Left ventricle myocardium inferior (tissue), 1 donor: Measurements from ENCODE around the gene CLEC4F. TPM values are rescaled to one million over a fixed set of nuclear protein-coding genes. Genes with fewer than 3 reads are reported as not detected.

Experiments used
- DNase-seq: peaks from one replicate; pipeline ENCODE4 v3.0.0-alpha.2; 2020
- H3K27ac ChIP-seq: fragments of 200-600 bp; replicated peaks from 2 replicates; pipeline ENCODE4 v1.8.0; 2021
- H3K27me3 ChIP-seq: fragments of 200-600 bp; 2 replicates; pipeline ENCODE4 v1.8.0; 2021; ENCODE audit warnings: low read depth
- H3K36me3 ChIP-seq: fragments of 200-600 bp; 2 replicates; pipeline ENCODE4 v1.8.0; 2021
- H3K4me1 ChIP-seq: fragments of 200-600 bp; 2 replicates; pipeline ENCODE4 v1.8.0; 2021
- H3K4me3 ChIP-seq: fragments of 200-600 bp; 2 replicates; pipeline ENCODE4 v1.8.0; 2021; ENCODE audit warnings: mild to moderate bottlenecking, moderate library complexity
- H3K9me3 ChIP-seq: fragments of 200-600 bp; replicated peaks from 2 replicates; pipeline ENCODE4 v1.8.0; 2021
- intact Hi-C: fragments of 100-400 bp; cut with micrococcal nuclease; formaldehyde crosslinking; loops from one replicate; pipeline ENCODE4 v1.11.0; 2022
- total RNA-seq: library from RNA; stranded (reverse); fragmentation: NEBNext Ultra II Directional; extraction: Animal tissue kit (Norgen Biotek cat#: 25700); gene quantifications from one replicate; pipeline ENCODE4 v1.2.1, GENCODE V29; 2021
- TF ChIP-seq, protein P1 (sequence below): fragments of 200-600 bp; IDR thresholded peaks from 2 replicates; pipeline ENCODE4 v1.8.0; 2021; ENCODE audit warnings: antibody characterized with exemption, mild to moderate bottlenecking, borderline replicate concordance
- donor health status: DM: no; HTN: yes; CAD: no; lungs with severe emphysema.

The CLEC4F gene
- total RNA-seq, 1 donor from 2014 or later, result not detected

DNA sequence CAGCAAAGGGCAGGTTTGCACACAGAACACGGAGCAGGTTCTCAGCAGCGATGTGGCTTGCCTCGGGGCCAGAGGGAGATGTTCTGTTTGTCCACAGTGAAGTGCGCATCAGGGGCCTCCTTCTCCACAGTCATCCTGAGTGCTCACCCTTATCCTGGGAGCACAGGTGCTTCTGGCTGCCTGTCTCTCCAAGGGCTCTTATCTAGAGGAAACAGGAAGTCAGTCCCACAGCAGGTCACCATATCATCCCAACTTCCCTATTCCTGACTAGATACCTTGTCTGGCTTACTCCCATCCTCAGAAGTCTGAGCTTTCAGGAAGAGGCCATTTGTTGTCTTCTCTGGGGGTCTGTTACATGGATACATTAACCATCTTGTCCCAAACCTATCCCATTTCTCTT lies 15.2 kb upstream of the CLEC4F start, which contains the start of gene CD207:
Gene CD207 (minus strand): TSS at position 174 of the 400 bp plus-strand sequence. CDS start 40 bp downstream, at position 134.
- H3K4me1 ChIP-seq, result peaks cover 4% of the 10 kb centered on the region
- H3K4me3 ChIP-seq, result no peak within 1 kb of the TSS
- DNase-seq, result no peak
- no peaks in the 10 kb centered on the region for H3K9me3 ChIP-seq
- TF ChIP-seq, protein P1, sequence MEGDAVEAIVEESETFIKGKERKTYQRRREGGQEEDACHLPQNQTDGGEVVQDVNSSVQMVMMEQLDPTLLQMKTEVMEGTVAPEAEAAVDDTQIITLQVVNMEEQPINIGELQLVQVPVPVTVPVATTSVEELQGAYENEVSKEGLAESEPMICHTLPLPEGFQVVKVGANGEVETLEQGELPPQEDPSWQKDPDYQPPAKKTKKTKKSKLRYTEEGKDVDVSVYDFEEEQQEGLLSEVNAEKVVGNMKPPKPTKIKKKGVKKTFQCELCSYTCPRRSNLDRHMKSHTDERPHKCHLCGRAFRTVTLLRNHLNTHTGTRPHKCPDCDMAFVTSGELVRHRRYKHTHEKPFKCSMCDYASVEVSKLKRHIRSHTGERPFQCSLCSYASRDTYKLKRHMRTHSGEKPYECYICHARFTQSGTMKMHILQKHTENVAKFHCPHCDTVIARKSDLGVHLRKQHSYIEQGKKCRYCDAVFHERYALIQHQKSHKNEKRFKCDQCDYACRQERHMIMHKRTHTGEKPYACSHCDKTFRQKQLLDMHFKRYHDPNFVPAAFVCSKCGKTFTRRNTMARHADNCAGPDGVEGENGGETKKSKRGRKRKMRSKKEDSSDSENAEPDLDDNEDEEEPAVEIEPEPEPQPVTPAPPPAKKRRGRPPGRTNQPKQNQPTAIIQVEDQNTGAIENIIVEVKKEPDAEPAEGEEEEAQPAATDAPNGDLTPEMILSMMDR, result no peak
- H3K36me3 ChIP-seq, result no peaks in the 10 kb centered on the region
- peaks cover 16% of the 10 kb centered on the region for H3K27me3 ChIP-seq
- H3K27ac ChIP-seq, result no peak within 1 kb of the TSS
- intact Hi-C loops, result no loop called here

DNA sequence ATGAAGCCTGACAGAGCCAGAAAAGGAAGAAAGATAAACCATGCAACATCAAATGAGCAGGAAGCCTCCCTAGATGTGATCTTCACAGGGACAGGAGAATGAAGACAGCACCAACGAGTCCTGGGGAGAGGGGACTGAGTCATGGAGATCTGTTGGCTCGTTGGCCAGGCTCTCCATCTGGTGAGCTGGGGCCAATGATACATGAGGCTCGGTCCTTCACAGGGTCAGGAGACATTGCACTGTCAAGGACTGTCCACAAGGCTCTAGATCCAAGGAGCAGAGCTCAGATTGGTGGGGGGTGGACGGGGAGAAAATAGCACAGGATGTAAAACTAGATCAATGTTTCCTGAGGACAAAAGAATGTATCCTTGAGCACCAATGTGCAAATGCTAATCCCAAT lies 14.5 kb upstream of the CLEC4F start:
- DNase-seq, result no peak
- Histone ChIP-seq H3K27ac (no peak overlapping the region), H3K4me1 (peaks cover 11% of the 10 kb centered on the region), H3K27me3 (peaks cover 10% of the 10 kb centered on the region), H3K4me3 (no peak overlapping the region), H3K36me3 (no peaks in the 10 kb centered on the region), H3K9me3 (no peaks in the 10 kb centered on the region)
- intact Hi-C loops, result no loop called here
- TF ChIP-seq, protein P1, result no peak

DNA sequence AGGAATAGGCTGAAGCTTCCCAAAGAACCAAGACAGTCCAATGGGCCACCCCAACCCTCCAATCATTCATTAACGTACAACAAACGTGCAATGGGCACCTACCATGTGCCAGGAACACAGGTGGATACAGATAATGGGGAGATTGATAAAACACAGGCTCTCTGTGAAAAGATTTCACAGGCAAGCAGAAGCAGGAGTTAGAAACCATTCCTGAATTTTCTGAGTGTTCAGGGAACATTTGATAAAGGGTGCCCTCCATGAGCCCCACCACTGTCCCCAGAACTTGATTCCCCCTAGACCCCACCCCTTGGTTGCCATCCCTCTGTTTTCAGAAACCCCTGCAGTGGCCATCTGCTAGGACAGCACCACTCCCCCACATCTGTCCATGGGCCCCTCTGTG lies 13.7 kb upstream of the CLEC4F start:
- TF ChIP-seq, protein P1, result no peak
- Histone ChIP-seq H3K4me3 (no peak overlapping the region), H3K4me1 (peaks cover 18% of the 10 kb centered on the region), H3K36me3 (no peaks in the 10 kb centered on the region), H3K9me3 (no peaks in the 10 kb centered on the region), H3K27me3 (peaks cover 10% of the 10 kb centered on the region), H3K27ac (no peak overlapping the region)
- no peak for DNase-seq
- intact Hi-C loops, result no loop called here

DNA sequence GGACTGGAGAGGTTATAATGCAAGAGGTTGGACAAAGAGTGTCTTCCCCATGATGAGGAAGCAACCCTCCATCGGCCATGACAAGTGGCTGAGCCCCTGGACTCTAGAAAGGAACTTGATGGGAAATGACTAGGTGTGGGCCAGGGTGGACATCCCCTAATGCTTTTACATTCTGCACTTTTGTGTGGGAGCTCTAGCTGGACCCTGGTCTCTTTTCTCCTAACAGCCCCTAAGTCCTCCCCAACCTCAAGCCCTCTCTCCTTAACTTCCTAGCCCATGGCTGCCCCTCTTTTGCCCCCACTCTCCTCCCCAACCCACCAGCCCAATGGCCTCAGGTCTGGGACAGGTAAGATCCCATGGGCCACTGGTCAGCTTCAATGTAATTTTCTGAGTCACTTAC lies 12.8 kb upstream of the CLEC4F start:
- TF ChIP-seq, protein P1, result no peak
- Histone ChIP-seq H3K4me3 (no peak overlapping the region), H3K27me3 (peaks cover 7% of the 10 kb centered on the region), H3K36me3 (no peaks in the 10 kb centered on the region), H3K27ac (no peak overlapping the region), H3K9me3 (no peaks in the 10 kb centered on the region), H3K4me1 (peaks cover 27% of the 10 kb centered on the region)
- DNase-seq, result no peak
- intact Hi-C loops, result no loop called here

DNA sequence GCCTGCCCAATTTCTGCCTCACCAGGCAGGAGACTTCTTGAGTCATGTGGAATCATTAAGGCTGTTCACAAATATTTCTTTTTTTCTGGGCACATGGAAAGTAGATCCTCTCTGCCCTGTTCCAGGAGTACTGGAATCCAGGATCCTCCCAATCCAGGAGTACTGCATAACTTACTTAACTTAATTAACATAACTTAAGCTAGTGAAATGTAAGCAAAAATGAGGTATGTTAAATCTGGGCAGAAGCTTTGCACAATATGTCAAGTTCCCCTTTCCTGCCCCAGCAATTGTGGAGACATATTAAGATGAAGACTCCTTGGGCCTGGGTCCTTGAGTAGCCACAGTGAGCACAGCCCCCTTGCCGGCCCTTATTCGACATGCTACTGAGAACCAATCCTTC lies 12.0 kb upstream of the CLEC4F start:
- no peak overlapping the region for H3K27ac ChIP-seq
- H3K4me3 ChIP-seq, result no peak overlapping the region
- DNase-seq, result no peak
- H3K4me1 ChIP-seq, result peaks cover 31% of the 10 kb centered on the region
- no peaks in the 10 kb centered on the region for H3K36me3 ChIP-seq
- no peaks in the 10 kb centered on the region for H3K9me3 ChIP-seq
- TF ChIP-seq, protein P1, result no peak
- intact Hi-C loops, result no loop called here
- peaks cover 7% of the 10 kb centered on the region for H3K27me3 ChIP-seq
